ENCODE measurements around the gene ZNF575. TPM values are rescaled to one million over a fixed set of nuclear protein-coding genes. Genes with fewer than 3 reads are reported as not detected.

Gene ZNF575
- total RNA-seq, 1 experiment from 2014 or later: 0.13 TPM

DNA sequence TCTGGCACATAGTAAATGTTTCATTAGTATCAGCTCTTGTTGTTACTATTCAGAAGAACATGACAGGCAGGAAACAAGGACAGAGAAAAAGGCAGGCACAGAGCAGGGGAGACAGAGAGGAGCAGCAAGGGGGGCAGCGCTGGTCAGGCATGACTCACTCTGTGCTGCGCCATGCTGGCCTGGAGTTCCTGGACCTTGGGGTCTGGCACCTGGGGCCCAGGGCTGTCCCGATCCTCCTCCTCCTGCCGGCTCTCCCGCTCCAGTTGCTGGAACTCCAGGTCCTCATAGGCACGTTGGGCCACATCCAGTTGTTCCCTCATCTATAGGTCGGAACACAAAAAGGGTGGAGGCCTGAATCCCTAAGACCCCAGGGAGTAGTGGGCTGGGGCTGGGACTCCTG is 36.0 kb upstream of the ZNF575 start:
- ChIA-PET CTCF (interaction anchor here (0.6 kb wide), 1 partner anchor 1462 kb away, joined by 4 read pairs; no protein-coding TSS in a partner anchor), POLR2A (no interaction called here)
- H3K36me3 Mint-ChIP-seq: peaks cover 4% of the 10 kb centered on the region; the same call in 1 of the 2 replicates
- H3K27me3 Mint-ChIP-seq (ENCODE audit: low read depth): peaks cover 12% of the 10 kb centered on the region
- no peak for ATAC-seq
- no peak for TF ChIP-seq ZNF396 (CRISPR knock-in tag; IDR thresholded peaks at IDR 0.05; ENCODE audit: borderline replicate concordance)
- TF ChIP-seq FOXP1 (CRISPR knock-in tag; IDR thresholded peaks at IDR 0.05; ENCODE audit: borderline replicate concordance): no peak
- no peak for TF ChIP-seq PRDM15 (CRISPR knock-in tag; IDR thresholded peaks at IDR 0.05)
- H3K4me1 Mint-ChIP-seq: peaks cover 3% of the 10 kb centered on the region; the same call in 1 of the 2 replicates
- no peak for DNase-seq (ENCODE audit: low spot score)
- no peak overlapping the region for H3K4me3 Mint-ChIP-seq
- H3K27ac Mint-ChIP-seq: no peak overlapping the region
- no peaks in the 10 kb centered on the region for H3K9me3 Mint-ChIP-seq

- peaks cover 13% of the 10 kb centered on the region for H3K4me1 Mint-ChIP-seq
- TF ChIP-seq, protein P1, sequence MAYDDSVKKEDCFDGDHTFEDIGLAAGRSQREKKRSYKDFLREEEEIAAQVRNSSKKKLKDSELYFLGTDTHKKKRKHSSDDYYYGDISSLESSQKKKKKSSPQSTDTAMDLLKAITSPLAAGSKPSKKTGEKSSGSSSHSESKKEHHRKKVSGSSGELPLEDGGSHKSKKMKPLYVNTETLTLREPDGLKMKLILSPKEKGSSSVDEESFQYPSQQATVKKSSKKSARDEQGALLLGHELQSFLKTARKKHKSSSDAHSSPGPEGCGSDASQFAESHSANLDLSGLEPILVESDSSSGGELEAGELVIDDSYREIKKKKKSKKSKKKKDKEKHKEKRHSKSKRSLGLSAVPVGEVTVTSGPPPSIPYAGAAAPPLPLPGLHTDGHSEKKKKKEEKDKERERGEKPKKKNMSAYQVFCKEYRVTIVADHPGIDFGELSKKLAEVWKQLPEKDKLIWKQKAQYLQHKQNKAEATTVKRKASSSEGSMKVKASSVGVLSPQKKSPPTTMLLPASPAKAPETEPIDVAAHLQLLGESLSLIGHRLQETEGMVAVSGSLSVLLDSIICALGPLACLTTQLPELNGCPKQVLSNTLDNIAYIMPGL (CRISPR knock-in tag; IDR thresholded peaks at IDR 0.05): no peak
- H3K27me3 Mint-ChIP-seq (ENCODE audit: low read depth): peaks cover 26% of the 10 kb centered on the region
- peaks cover 4% of the 10 kb centered on the region; the same call in 1 of the 2 replicates for H3K36me3 Mint-ChIP-seq
- no peak for DNase-seq (ENCODE audit: low spot score)
- H3K4me3 Mint-ChIP-seq: no peak overlapping the region
- H3K9me3 Mint-ChIP-seq: no peaks in the 10 kb centered on the region
- no peak for ATAC-seq
- H3K27ac Mint-ChIP-seq: no peak overlapping the region; the same call in 1 of the 2 replicates
- CTCF ChIA-PET: interaction anchor here (1.2 kb wide), 1 partner anchor 51 kb away, joined by 3 read pairs; no protein-coding TSS in a partner anchor
- POLR2A ChIA-PET: interaction anchor here (0.7 kb wide), 1 partner anchor 224 kb away, joined by 3 read pairs; no protein-coding TSS in a partner anchor
Measured at GRCh38 chr19:43498233-43498842, 34.6 kb upstream of the ZNF575 start.

DNA sequence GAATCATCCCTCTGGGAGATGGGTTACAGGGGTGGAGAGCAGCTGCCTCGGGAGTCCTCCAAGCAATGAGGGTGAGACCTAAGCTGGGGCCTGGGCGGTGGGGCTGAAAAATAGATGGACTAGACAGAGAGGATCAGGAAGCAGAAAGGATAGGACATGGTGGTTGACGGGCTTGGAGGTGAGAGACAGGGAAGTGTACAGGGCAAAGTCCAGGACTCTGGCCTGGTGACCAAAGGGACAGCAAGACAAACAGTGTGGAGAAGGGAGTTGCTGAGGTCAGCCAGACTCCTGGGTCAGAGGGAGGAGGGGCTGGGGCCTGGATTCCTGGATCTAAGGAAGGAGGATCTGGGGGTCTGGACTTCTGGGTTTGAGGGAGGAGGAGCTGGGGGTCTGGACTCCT is 33.9 kb upstream of the ZNF575 start:
- peak overlapping the region; percentile 5 for H3K27ac Mint-ChIP-seq
- H3K4me1 Mint-ChIP-seq: peaks cover 16% of the 10 kb centered on the region
- no peak overlapping the region for H3K4me3 Mint-ChIP-seq
- H3K9me3 Mint-ChIP-seq: no peaks in the 10 kb centered on the region
- peaks cover 4% of the 10 kb centered on the region; the same call in 1 of the 2 replicates for H3K36me3 Mint-ChIP-seq
- ChIA-PET POLR2A (no interaction called here), CTCF (interaction anchor here (1.2 kb wide), 1 partner anchor 52 kb away, joined by 3 read pairs; no protein-coding TSS in a partner anchor)
- ATAC-seq: no peak
- H3K27me3 Mint-ChIP-seq (ENCODE audit: low read depth): peaks cover 32% of the 10 kb centered on the region
- no peak for DNase-seq (ENCODE audit: low spot score)
- no peak for TF ChIP-seq NFATC4 (CRISPR knock-in tag; IDR thresholded peaks at IDR 0.05)
- TF ChIP-seq, protein P2, sequence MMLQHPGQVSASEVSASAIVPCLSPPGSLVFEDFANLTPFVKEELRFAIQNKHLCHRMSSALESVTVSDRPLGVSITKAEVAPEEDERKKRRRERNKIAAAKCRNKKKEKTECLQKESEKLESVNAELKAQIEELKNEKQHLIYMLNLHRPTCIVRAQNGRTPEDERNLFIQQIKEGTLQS (CRISPR knock-in tag; conservative IDR thresholded peaks at IDR 0.05): no peak
- no peak for TF ChIP-seq ATF2 (CRISPR knock-in tag; IDR thresholded peaks at IDR 0.05; ENCODE audit: borderline replicate concordance, low read depth)
- TF ChIP-seq, protein P3, sequence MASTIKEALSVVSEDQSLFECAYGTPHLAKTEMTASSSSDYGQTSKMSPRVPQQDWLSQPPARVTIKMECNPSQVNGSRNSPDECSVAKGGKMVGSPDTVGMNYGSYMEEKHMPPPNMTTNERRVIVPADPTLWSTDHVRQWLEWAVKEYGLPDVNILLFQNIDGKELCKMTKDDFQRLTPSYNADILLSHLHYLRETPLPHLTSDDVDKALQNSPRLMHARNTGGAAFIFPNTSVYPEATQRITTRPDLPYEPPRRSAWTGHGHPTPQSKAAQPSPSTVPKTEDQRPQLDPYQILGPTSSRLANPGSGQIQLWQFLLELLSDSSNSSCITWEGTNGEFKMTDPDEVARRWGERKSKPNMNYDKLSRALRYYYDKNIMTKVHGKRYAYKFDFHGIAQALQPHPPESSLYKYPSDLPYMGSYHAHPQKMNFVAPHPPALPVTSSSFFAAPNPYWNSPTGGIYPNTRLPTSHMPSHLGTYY (CRISPR knock-in tag; IDR thresholded peaks at IDR 0.05): no peak
- no peak for TF ChIP-seq ZSCAN18 (CRISPR knock-in tag; IDR thresholded peaks at IDR 0.05)
- no peak for TF ChIP-seq MYBL2 (CRISPR knock-in tag; IDR thresholded peaks at IDR 0.05)
- no peak for TF ChIP-seq ZNF423 (CRISPR knock-in tag; IDR thresholded peaks at IDR 0.05)
- no peak for TF ChIP-seq E2F1 (CRISPR knock-in tag; IDR thresholded peaks at IDR 0.05)
- no peak for TF ChIP-seq GABPB1 (CRISPR knock-in tag; IDR thresholded peaks at IDR 0.05)
- no peak for TF ChIP-seq PRRX2 (CRISPR knock-in tag; IDR thresholded peaks at IDR 0.05)

Measured in WTC11 (cell line).